OCI-LY1 (cell line): ENCODE results near the gene CYSRT1.

Experiments
- EZH2 ChIP-seq: fragments of 200-600 bp; sonication (generic), shearing (Covaris generic); IDR thresholded peaks from 2 replicates; pipeline ENCODE4 v1.8.0; 2017; ENCODE audit warnings: borderline replicate concordance, mixed run types, mild to moderate bottlenecking, antibody characterized with exemption, low read length, moderate library complexity, mixed read lengths
- TF ChIP-seq, protein P1 (sequence below): fragments of 200-600 bp; sonication (generic), shearing (Covaris generic); IDR thresholded peaks from 2 replicates; pipeline ENCODE4 v1.5.1; 2017; ENCODE audit warnings: mild to moderate bottlenecking, antibody characterized with exemption, low read length, moderate library complexity, mixed read lengths

DNA sequence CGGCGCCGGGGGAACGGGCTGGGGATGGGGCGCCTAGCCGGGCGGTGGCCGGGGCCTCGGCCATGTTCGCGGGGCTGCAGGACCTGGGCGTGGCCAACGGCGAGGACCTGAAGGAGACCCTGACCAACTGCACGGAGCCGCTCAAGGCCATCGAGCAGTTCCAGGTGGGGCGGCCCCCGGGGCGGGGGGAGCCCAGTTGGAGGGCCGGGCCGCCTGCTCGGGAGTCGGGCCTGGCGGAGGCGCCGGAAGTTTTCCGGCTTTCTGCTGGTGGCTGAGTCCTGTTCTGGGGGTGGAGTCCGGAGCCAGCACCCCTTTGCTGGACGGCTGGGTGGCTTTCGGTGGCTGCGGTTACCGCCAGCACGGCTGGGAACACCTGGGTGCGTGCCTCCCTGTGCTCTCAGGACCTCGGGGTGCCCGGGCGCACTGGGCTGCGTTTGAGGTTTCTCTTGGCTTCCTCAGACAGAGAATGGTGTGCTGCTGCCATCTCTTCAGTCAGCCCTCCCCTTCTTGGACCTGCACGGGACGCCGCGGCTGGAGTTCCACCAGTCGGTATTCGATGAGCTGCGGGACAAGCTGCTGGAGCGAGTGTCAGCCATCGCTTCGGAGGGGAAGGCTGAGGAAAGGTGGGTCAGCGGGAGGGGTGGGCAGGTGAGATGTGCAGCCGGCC, 30.6 kb downstream of the CYSRT1 start:
- TF ChIP-seq, protein P1, sequence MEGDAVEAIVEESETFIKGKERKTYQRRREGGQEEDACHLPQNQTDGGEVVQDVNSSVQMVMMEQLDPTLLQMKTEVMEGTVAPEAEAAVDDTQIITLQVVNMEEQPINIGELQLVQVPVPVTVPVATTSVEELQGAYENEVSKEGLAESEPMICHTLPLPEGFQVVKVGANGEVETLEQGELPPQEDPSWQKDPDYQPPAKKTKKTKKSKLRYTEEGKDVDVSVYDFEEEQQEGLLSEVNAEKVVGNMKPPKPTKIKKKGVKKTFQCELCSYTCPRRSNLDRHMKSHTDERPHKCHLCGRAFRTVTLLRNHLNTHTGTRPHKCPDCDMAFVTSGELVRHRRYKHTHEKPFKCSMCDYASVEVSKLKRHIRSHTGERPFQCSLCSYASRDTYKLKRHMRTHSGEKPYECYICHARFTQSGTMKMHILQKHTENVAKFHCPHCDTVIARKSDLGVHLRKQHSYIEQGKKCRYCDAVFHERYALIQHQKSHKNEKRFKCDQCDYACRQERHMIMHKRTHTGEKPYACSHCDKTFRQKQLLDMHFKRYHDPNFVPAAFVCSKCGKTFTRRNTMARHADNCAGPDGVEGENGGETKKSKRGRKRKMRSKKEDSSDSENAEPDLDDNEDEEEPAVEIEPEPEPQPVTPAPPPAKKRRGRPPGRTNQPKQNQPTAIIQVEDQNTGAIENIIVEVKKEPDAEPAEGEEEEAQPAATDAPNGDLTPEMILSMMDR = no peak
- TF ChIP-seq EZH2 = no peak
